Measurements from ENCODE around the gene JADE2. TPM values are rescaled to one million over a fixed set of nuclear protein-coding genes. Genes with fewer than 3 reads are reported as not detected.

JADE2 gene
- total RNA-seq, 1 donor from 2014 or later = 32.4 TPM

DNA sequence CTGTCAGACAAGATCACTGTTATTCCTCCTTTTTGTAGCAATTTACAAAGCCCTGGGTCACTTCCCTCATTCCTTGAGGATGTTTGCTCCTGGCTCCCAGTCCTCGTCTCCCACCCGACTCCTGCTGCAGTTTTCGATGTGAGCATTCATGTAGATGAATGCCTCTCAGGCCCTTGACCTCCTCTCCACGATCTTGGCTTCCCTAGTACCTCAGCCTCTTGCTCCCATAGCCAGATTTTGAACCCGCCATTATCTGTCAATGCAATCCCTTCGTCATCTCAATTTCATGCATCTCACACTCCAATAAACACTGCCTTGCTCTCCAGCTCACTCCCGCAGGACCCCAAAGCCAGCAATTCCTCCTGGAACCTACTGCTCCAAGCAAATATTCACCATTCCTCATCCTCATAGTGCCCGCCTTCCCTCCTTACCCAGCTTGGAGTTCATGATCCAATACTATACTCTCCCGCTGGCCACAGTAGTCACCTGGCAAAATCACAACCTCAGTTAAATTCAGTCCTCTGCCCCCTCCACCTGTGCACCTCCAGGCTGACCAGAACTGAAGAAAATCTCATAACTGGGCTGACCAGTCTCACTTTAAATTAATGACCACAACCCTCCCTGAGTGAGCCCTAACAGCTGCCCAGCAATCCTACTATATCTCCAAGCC, 35.1 kb upstream of the JADE2 start:
- Mint-ChIP-seq H3K4me1 (ENCODE audit: unreplicated experiment) (no peaks in the 10 kb centered on the region), H3K9me3 (ENCODE audit: unreplicated experiment) (peaks cover under 1% of the 10 kb centered on the region), H3K4me3 (ENCODE audit: unreplicated experiment) (no peak overlapping the region), H3K36me3 (ENCODE audit: unreplicated experiment) (no peaks in the 10 kb centered on the region), H3K27me3 (ENCODE audit: unreplicated experiment) (no peaks in the 10 kb centered on the region), H3K27ac (ENCODE audit: unreplicated experiment) (no peak overlapping the region)
- TF ChIP-seq, protein P1, sequence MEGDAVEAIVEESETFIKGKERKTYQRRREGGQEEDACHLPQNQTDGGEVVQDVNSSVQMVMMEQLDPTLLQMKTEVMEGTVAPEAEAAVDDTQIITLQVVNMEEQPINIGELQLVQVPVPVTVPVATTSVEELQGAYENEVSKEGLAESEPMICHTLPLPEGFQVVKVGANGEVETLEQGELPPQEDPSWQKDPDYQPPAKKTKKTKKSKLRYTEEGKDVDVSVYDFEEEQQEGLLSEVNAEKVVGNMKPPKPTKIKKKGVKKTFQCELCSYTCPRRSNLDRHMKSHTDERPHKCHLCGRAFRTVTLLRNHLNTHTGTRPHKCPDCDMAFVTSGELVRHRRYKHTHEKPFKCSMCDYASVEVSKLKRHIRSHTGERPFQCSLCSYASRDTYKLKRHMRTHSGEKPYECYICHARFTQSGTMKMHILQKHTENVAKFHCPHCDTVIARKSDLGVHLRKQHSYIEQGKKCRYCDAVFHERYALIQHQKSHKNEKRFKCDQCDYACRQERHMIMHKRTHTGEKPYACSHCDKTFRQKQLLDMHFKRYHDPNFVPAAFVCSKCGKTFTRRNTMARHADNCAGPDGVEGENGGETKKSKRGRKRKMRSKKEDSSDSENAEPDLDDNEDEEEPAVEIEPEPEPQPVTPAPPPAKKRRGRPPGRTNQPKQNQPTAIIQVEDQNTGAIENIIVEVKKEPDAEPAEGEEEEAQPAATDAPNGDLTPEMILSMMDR (IDR thresholded peaks at IDR 0.05) = no peak
- DNase-seq (ENCODE audit: extremely low spot score, unreplicated experiment) = no peak

DNA sequence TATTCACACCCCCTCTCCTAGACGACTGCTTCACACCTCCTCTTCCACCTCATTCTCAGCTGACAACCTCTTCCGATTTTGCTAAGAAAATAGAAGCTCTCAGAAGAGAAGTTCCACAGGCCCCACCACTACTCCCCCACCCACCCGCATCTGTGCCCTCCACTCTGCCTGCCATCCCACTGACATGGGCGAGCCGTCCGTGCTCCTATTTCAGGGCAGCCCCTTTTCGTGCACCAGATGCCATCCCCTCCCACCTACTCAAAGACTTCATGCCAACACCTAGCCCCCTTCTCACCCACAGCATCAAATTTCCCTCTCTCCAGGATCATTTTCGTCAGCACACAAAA, 34.6 kb upstream of the JADE2 start:
- no peaks in the 10 kb centered on the region for H3K27me3 Mint-ChIP-seq (ENCODE audit: unreplicated experiment)
- H3K4me3 Mint-ChIP-seq (ENCODE audit: unreplicated experiment) = no peak overlapping the region
- TF ChIP-seq, protein P1 (IDR thresholded peaks at IDR 0.05) = no peak
- H3K9me3 Mint-ChIP-seq (ENCODE audit: unreplicated experiment) = no peaks in the 10 kb centered on the region
- no peak for DNase-seq (ENCODE audit: extremely low spot score, unreplicated experiment)
- H3K27ac Mint-ChIP-seq (ENCODE audit: unreplicated experiment) = no peak overlapping the region
- no peaks in the 10 kb centered on the region for H3K36me3 Mint-ChIP-seq (ENCODE audit: unreplicated experiment)
- H3K4me1 Mint-ChIP-seq (ENCODE audit: unreplicated experiment) = no peaks in the 10 kb centered on the region

- Mint-ChIP-seq H3K36me3 (ENCODE audit: unreplicated experiment) (no peaks in the 10 kb centered on the region), H3K4me3 (ENCODE audit: unreplicated experiment) (no peak overlapping the region), H3K9me3 (ENCODE audit: unreplicated experiment) (no peaks in the 10 kb centered on the region), H3K4me1 (ENCODE audit: unreplicated experiment) (no peaks in the 10 kb centered on the region), H3K27ac (ENCODE audit: unreplicated experiment) (no peak overlapping the region), H3K27me3 (ENCODE audit: unreplicated experiment) (no peaks in the 10 kb centered on the region)
- DNase-seq (ENCODE audit: extremely low spot score, unreplicated experiment) = no peak
- TF ChIP-seq, protein P1 (IDR thresholded peaks at IDR 0.05) = no peak
These were observed 33.5 kb upstream of the JADE2 start for GRCh38 chr5:134491841-134492442.

DNA sequence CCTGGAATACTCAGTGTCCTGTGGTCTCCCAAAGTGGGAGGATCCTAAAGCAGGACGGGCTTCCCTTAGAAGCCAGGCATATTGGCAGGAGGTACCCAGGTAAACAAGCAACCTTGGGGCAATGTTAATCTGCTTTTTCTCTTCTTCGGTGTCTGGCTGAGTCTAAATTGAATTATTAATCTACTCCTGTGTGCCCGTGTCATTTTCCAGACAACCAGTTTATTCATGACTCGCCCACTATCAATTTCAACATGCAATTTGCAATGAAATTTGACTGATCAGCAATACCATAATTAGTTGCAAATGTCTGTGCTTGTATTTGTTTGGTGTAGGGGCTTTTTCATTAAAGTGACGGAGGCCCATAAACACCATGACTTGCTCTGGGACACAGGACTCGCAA, 32.9 kb upstream of the JADE2 start:
- Mint-ChIP-seq H3K27me3 (ENCODE audit: unreplicated experiment) (no peaks in the 10 kb centered on the region), H3K36me3 (ENCODE audit: unreplicated experiment) (no peaks in the 10 kb centered on the region), H3K4me1 (ENCODE audit: unreplicated experiment) (no peaks in the 10 kb centered on the region), H3K4me3 (ENCODE audit: unreplicated experiment) (no peak overlapping the region), H3K27ac (ENCODE audit: unreplicated experiment) (no peak overlapping the region), H3K9me3 (ENCODE audit: unreplicated experiment) (no peaks in the 10 kb centered on the region)
- TF ChIP-seq, protein P1 (IDR thresholded peaks at IDR 0.05) = no peak
- no peak for DNase-seq (ENCODE audit: extremely low spot score, unreplicated experiment)

- H3K27me3 Mint-ChIP-seq (ENCODE audit: unreplicated experiment) = no peaks in the 10 kb centered on the region
- no peaks in the 10 kb centered on the region for H3K4me1 Mint-ChIP-seq (ENCODE audit: unreplicated experiment)
- no peak overlapping the region for H3K4me3 Mint-ChIP-seq (ENCODE audit: unreplicated experiment)
- DNase-seq (ENCODE audit: extremely low spot score, unreplicated experiment) = no peak
- H3K36me3 Mint-ChIP-seq (ENCODE audit: unreplicated experiment) = no peaks in the 10 kb centered on the region
- TF ChIP-seq, protein P1 (IDR thresholded peaks at IDR 0.05) = no peak
- no peak overlapping the region for H3K27ac Mint-ChIP-seq (ENCODE audit: unreplicated experiment)
- H3K9me3 Mint-ChIP-seq (ENCODE audit: unreplicated experiment) = no peaks in the 10 kb centered on the region
These were observed 31.9 kb upstream of the JADE2 start for GRCh38 chr5:134493461-134494055.

Measured in osteocyte (in vitro differentiated cells).